Heart right ventricle (tissue), 16 donors: ENCODE data around the gene DGKE. TPM values are rescaled to one million over a fixed set of nuclear protein-coding genes. Genes with fewer than 3 reads are reported as not detected.

Experiments used
- ATAC-seq, 8 donors: fragments of 200-7000 bp; cut with Tn5 transposase; one replicate each; pipeline ENCODE4 v1.9.1; 2020; ENCODE audit warnings: mild to moderate bottlenecking in 8 of 8, moderate library complexity in 8 of 8, moderate number of reproducible peaks in 1 of 8
- DNase-seq, 2 donors: peaks; one replicate each; pipeline ENCODE4 v3.0.0-alpha.2; 2020
- H3K27ac ChIP-seq, 10 donors: fragments of 200-600 bp; sonication (generic) in 2 of 10; one replicate each; pipeline versions ENCODE4 v1.5.0 to v1.8.0; 2020 to 2022; ENCODE audit warnings: mild to moderate bottlenecking in 3 of 10
- H3K27me3 ChIP-seq, 7 donors: fragments of 200-600 bp; one replicate each; pipeline ENCODE4 v1.8.0; 2021 to 2022; ENCODE audit warnings: mild to moderate bottlenecking in 2 of 7
- H3K36me3 ChIP-seq, 9 donors: fragments of 200-600 bp; sonication (generic) in 1 of 9; one replicate each; pipeline versions ENCODE4 v1.5.0 to v1.8.0; 2020 to 2022; ENCODE audit warnings: mild to moderate bottlenecking in 2 of 9
- H3K4me1 ChIP-seq, 9 donors: fragments of 200-600 bp; sonication (generic) in 1 of 9; one replicate each; pipeline versions ENCODE4 v1.5.0 to v1.8.0; 2020 to 2022; ENCODE audit warnings: mild to moderate bottlenecking in 4 of 9
- H3K4me3 ChIP-seq, 10 donors: fragments of 200-600 bp; sonication (generic) in 2 of 10; one replicate each; pipeline versions ENCODE4 v1.5.0 to v1.8.0; 2020 to 2022; ENCODE audit warnings: mild to moderate bottlenecking in 7 of 10, moderate library complexity in 2 of 10
- H3K9me3 ChIP-seq, 11 donors: fragments of 200-600 bp in 10 of 11; sonication (generic) in 2 of 11; one replicate each; pipeline versions ENCODE4 v1.5.0 to v1.8.0; 2013 to 2022; ENCODE audit warnings: mild to moderate bottlenecking in 2 of 11, control low read depth in 1 of 11, moderate library complexity in 1 of 11
- CTCF ChIP-seq, 9 donors: fragments of 200-600 bp; sonication (generic) in 2 of 9; IDR thresholded peaks; one replicate each; pipeline versions ENCODE4 v1.5.0 to v1.8.0; 2021 to 2022; ENCODE audit warnings: antibody characterized with exemption in 9 of 9, mild to moderate bottlenecking in 5 of 9, moderate library complexity in 1 of 9
- WGBS, 2 donors: extraction: QIAGEN DNeasy Blood & Tissue Kit; methylation state at CpG; one replicate each; pipeline ENCODE4 v1.1.7; 2013; ENCODE audit warnings: inconsistent platforms in 1 of 2; 5-methylcytosine and 5-hydroxymethylcytosine counted together
- intact Hi-C, 10 donors: fragments of 100-400 bp; cut with DNase I; formaldehyde crosslinking; loops; one replicate each; pipeline versions ENCODE4 v1.11.1 to v1.14.2; 2022
- polyA plus RNA-seq, 2 donors: library from polyadenylated mRNA; stranded (reverse); fragments of 200-250 nt; gene quantifications; one replicate each; pipeline ENCODE4 v1.2.3, GENCODE V29; 2013
- total RNA-seq, 10 donors: library from RNA; stranded (reverse); fragmentation: NEBNext Ultra II Directional in 3 of 10; extraction: Animal tissue kit (Norgen Biotek cat#: 25700) in 3 of 10; gene quantifications; one replicate each; pipeline versions ENCODE4 v1.2.1 to v1.2.4, GENCODE V29; 2021 to 2023
- donor health status: Arrhythmogenic right ventricular cardiomyopathy.
- donor health status: ischemic (EF 13 %, LVEDD 7.1; RV severe dilation, severe dysfunction).
- donor health status: healthy with polysubstance abuse.
- donor health status: DM: no; HTN: yes; CAD: no.
- donor health status: DM: no; HTN: no; CAD: no.
- donor health status: ischemic (EF 25% LVEDD 6.9; RV normal size, moderate dysfunction).
- donor health status: ischemic (EF 25% LVEDD 5.7; RV mildly dilated, moderate dysfunction).
- donor health status: healthy.
- donor health status: DM: yes; HTN: yes; CAD: no.
- donor health status: Ischemic cardiomyopathy.
- donor health status: ischemic (EF 35%, LVEDD 5.7; RV mildly dilated, moderate dysfunction).
- donor health status: nonischemic (EF 11% LVEDD 7.7; RV severe dilation, severe dysfunction).
- donor health status: DM: yes; HTN: yes; CAD: no.
- donor health status: PGD.
- donor health status: ischemic (EF 29% LVEDD 5.4; RV normal size, mild dysfunction).
- donor health status: nonischemic (EF 23%, LVEDD 6.1; RV moderate dilation, normal function).

Gene DGKE
- total and polyA plus RNA-seq, 12 donors: 0.71 to 5.3 (median 2.7) TPM

- H3K4me1 ChIP-seq: peaks cover 0 to 27% (median 7%) of the 10 kb centered on the region in 9 donors
- TF ChIP-seq CTCF (IDR thresholded peaks at IDR 0.05): no peak
- ATAC-seq (no peak), DNase-seq (no peak)
- peak overlapping the region in 1 of 10 donors; percentile 75 for H3K27ac ChIP-seq
- no peak overlapping the region for H3K4me3 ChIP-seq
- intact Hi-C loops: loop anchor here in 3 of 10 donors (2.0 to 5.0 kb wide), 4 partner anchors 37 to 113 kb away; partner anchors contain the start of gene TRIM25 (in 1 of the 3)
- H3K9me3 ChIP-seq: peaks cover 0 to 3% (median 0%) of the 10 kb centered on the region in 11 donors
- WGBS, 2 donors: 80 to 82% methylated on average over 2 of the region's 2 CpGs
- no peaks in the 10 kb centered on the region for H3K27me3 ChIP-seq
- H3K36me3 ChIP-seq: peaks cover 0 to 18% (median 0%) of the 10 kb centered on the region in 9 donors
Observed at GRCh38 chr17:56823848-56824247, 10.1 kb upstream of the DGKE start.

DNA sequence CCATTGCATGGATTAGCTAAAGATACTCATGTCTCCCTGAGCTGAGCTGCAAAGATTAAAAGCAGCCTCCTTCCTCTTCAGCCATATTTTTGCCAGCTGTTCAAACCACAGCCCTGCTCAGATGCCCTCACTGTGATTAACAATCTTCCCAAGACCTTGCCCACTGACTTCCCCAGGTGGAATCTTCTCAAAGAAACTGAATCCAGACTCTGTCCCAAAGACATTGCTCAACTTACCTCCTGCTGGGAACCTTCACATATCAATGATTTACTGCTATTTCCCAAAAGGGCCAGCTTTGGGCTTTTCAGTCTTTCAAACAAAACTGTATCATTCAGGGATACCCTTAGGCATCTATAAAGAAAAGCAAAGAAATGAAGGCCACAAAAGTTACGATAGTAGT is 9.4 kb upstream of the DGKE start:
- TF ChIP-seq CTCF (IDR thresholded peaks at IDR 0.05): no peak
- Histone ChIP-seq H3K4me1 (peaks cover 0 to 24% (median 7%) of the 10 kb centered on the region in 9 donors), H3K9me3 (peaks cover 0 to 3% (median 0%) of the 10 kb centered on the region in 11 donors), H3K4me3 (no peak overlapping the region), H3K27me3 (no peaks in the 10 kb centered on the region), H3K27ac (no peak overlapping the region), H3K36me3 (peaks cover 0 to 25% (median 0%) of the 10 kb centered on the region in 9 donors)
- WGBS, 2 donors: 91 to 96% methylated on average over 1 of the region's 1 CpG
- ATAC-seq (no peak), DNase-seq (no peak)
- intact Hi-C loops: loop anchor here in 1 of 10 donors (5.0 kb wide), 2 partner anchors 88 to 113 kb away; partner anchors contain the start of gene TRIM25

- H3K27me3 ChIP-seq: no peaks in the 10 kb centered on the region
- TF ChIP-seq CTCF (IDR thresholded peaks at IDR 0.05): no peak
- no peak for ATAC-seq
- WGBS, 2 donors: 93 to 95% methylated on average over 4 of the region's 4 CpGs
- H3K27ac ChIP-seq: no peak overlapping the region
- intact Hi-C loops: no loop called here
- H3K36me3 ChIP-seq: peaks cover 0 to 26% (median 0%) of the 10 kb centered on the region in 9 donors
- H3K4me3 ChIP-seq: no peak overlapping the region
- H3K4me1 ChIP-seq: peaks cover 0 to 22% (median 5%) of the 10 kb centered on the region in 9 donors
- peaks cover 0 to 3% (median 0%) of the 10 kb centered on the region in 11 donors for H3K9me3 ChIP-seq
- DNase-seq: no peak
Observed at GRCh38 chr17:56826611-56827414, 7.1 kb upstream of the DGKE start.

DNA sequence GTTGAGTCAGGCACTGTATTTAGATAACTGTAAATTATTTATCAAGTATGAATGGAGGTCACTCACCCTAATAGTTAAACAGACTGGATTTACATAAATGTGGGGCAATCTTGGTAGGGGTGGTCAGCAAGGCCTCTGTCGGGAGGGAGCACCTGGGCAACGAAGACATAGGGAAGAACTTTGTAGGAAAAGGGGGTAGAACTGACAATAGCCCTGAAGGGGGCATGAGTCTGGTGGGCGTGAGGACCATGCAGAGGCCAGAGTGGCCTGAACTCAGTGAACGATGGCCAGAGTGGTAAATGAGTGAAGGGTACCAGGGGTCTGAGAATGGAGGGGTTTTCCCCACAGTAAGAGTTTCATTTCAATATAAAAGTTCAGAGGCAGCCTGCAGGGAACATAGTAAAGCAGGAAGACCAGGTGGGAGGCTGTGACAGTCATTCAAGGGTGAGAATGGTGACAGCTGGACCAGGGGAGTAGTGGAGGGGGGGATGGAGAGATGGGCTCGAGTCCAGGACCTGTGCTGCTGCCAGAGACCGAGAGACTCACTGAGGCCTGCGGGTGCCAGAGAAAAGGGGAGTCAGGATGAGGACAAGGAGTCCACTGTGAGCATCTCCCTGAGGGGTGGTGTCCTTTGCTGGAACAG is 3.1 kb upstream of the DGKE start:
- Histone ChIP-seq H3K27ac (no peak overlapping the region), H3K27me3 (no peaks in the 10 kb centered on the region), H3K9me3 (no peaks in the 10 kb centered on the region), H3K4me3 (no peak overlapping the region), H3K36me3 (peaks cover 0 to 23% (median 0%) of the 10 kb centered on the region in 9 donors), H3K4me1 (peaks cover 3 to 38% (median 14%) of the 10 kb centered on the region in 9 donors)
- 84 to 91% methylated on average over 7 of the region's 7 CpGs for WGBS, 2 donors
- intact Hi-C loops: loop anchor here in 1 of 10 donors (5.0 kb wide), 1 partner anchor 81 kb away; the partner anchor contains the start of gene TRIM25
- TF ChIP-seq CTCF (IDR thresholded peaks at IDR 0.05): no peak
- no peak for DNase-seq
- no peak for ATAC-seq
